IMR-90 (cell line): Measurements from ENCODE around the gene PPM1L.

Experiments
- CEBPB ChIP-seq: IDR thresholded peaks from 2 replicates; pipeline ENCODE4 v1.6.1; 2012; ENCODE audit warnings: low read depth, low read length, improper control_type of control experiment
- MXI1 ChIP-seq: IDR thresholded peaks from 2 replicates; pipeline ENCODE4 v1.6.1; 2012; ENCODE audit warnings: low read depth, mild to moderate bottlenecking, low read length, moderate library complexity, borderline replicate concordance
- NFE2L2 ChIP-seq: fragments of 150-350 bp; IDR thresholded peaks from 2 replicates; pipeline ENCODE4 v1.6.1; 2016; ENCODE audit warnings: low read depth, mild to moderate bottlenecking, low read length
- POLR2A ChIP-seq: IDR thresholded peaks from 2 replicates; pipeline ENCODE4 v1.6.1; 2012; ENCODE audit warnings: mild to moderate bottlenecking, low read depth, low read length
- TF ChIP-seq, protein P1 (sequence below): conservative IDR thresholded peaks from 2 replicates; pipeline ENCODE4 v1.5.1; 2012; ENCODE audit warnings: mild to moderate bottlenecking, low read depth, low read length, improper control_type of control experiment

- TF ChIP-seq POLR2A (no peak), MXI1 (no peak), NFE2L2 (no peak), CEBPB (no peak)
- TF ChIP-seq, protein P1, sequence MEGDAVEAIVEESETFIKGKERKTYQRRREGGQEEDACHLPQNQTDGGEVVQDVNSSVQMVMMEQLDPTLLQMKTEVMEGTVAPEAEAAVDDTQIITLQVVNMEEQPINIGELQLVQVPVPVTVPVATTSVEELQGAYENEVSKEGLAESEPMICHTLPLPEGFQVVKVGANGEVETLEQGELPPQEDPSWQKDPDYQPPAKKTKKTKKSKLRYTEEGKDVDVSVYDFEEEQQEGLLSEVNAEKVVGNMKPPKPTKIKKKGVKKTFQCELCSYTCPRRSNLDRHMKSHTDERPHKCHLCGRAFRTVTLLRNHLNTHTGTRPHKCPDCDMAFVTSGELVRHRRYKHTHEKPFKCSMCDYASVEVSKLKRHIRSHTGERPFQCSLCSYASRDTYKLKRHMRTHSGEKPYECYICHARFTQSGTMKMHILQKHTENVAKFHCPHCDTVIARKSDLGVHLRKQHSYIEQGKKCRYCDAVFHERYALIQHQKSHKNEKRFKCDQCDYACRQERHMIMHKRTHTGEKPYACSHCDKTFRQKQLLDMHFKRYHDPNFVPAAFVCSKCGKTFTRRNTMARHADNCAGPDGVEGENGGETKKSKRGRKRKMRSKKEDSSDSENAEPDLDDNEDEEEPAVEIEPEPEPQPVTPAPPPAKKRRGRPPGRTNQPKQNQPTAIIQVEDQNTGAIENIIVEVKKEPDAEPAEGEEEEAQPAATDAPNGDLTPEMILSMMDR, result no peak
These were observed 279.7 kb downstream of the PPM1L start for GRCh38 chr3:161035711-161036110.
